ENCODE data around the gene CBX5. TPM values are rescaled to one million over a fixed set of nuclear protein-coding genes. Genes with fewer than 3 reads are reported as not detected.

The CBX5 gene
- total RNA-seq, 1 donor from 2014 or later, result 98.1 TPM

GRCh38 chr12:54257332-54257731, 22.6 kb downstream of the CBX5 start:
- Mint-ChIP-seq H3K4me1 (ENCODE audit: unreplicated experiment) (peaks cover 53% of the 10 kb centered on the region), H3K27me3 (ENCODE audit: unreplicated experiment) (no peaks in the 10 kb centered on the region), H3K9me3 (ENCODE audit: unreplicated experiment) (no peaks in the 10 kb centered on the region), H3K4me3 (ENCODE audit: unreplicated experiment) (peak overlapping the region; percentile 26), H3K27ac (ENCODE audit: unreplicated experiment) (peak overlapping the region; percentile 99), H3K36me3 (ENCODE audit: unreplicated experiment) (peaks cover 6% of the 10 kb centered on the region)
- DNase-seq (ENCODE audit: extremely low spot score, unreplicated experiment), result no peak
- TF ChIP-seq CTCF (IDR thresholded peaks at IDR 0.05), result no peak

- TF ChIP-seq CTCF (IDR thresholded peaks at IDR 0.05), result no peak
- Mint-ChIP-seq H3K27ac (ENCODE audit: unreplicated experiment) (no peak overlapping the region), H3K9me3 (ENCODE audit: unreplicated experiment) (no peaks in the 10 kb centered on the region), H3K36me3 (ENCODE audit: unreplicated experiment) (peaks cover 22% of the 10 kb centered on the region), H3K27me3 (ENCODE audit: unreplicated experiment) (no peaks in the 10 kb centered on the region), H3K4me3 (ENCODE audit: unreplicated experiment) (no peak overlapping the region), H3K4me1 (ENCODE audit: unreplicated experiment) (peaks cover 16% of the 10 kb centered on the region)
- DNase-seq (ENCODE audit: extremely low spot score, unreplicated experiment), result no peak
Observed at GRCh38 chr12:54253240-54253639, 26.7 kb downstream of the CBX5 start.

- no peak for DNase-seq (ENCODE audit: extremely low spot score, unreplicated experiment)
- TF ChIP-seq CTCF (IDR thresholded peaks at IDR 0.05), result peak; percentile 84
- Mint-ChIP-seq H3K4me1 (ENCODE audit: unreplicated experiment) (peaks cover 2% of the 10 kb centered on the region), H3K9me3 (ENCODE audit: unreplicated experiment) (no peaks in the 10 kb centered on the region), H3K36me3 (ENCODE audit: unreplicated experiment) (peaks cover 29% of the 10 kb centered on the region), H3K27me3 (ENCODE audit: unreplicated experiment) (no peaks in the 10 kb centered on the region), H3K27ac (ENCODE audit: unreplicated experiment) (peak overlapping the region; percentile 46), H3K4me3 (ENCODE audit: unreplicated experiment) (no peak overlapping the region)
Observed at GRCh38 chr12:54251667-54252284, 28.1 kb downstream of the CBX5 start.

GRCh38 chr12:54249489-54249888, 30.4 kb downstream of the CBX5 start:
- H3K27me3 Mint-ChIP-seq (ENCODE audit: unreplicated experiment), result no peaks in the 10 kb centered on the region
- H3K36me3 Mint-ChIP-seq (ENCODE audit: unreplicated experiment), result peaks cover 31% of the 10 kb centered on the region
- no peak overlapping the region for H3K4me3 Mint-ChIP-seq (ENCODE audit: unreplicated experiment)
- no peaks in the 10 kb centered on the region for H3K9me3 Mint-ChIP-seq (ENCODE audit: unreplicated experiment)
- no peak for TF ChIP-seq CTCF (IDR thresholded peaks at IDR 0.05)
- DNase-seq (ENCODE audit: extremely low spot score, unreplicated experiment), result no peak
- H3K27ac Mint-ChIP-seq (ENCODE audit: unreplicated experiment), result no peak overlapping the region
- H3K4me1 Mint-ChIP-seq (ENCODE audit: unreplicated experiment), result peaks cover 2% of the 10 kb centered on the region

GRCh38 chr12:54246011-54246641, 33.8 kb downstream of the CBX5 start:
- no peak for DNase-seq (ENCODE audit: extremely low spot score, unreplicated experiment)
- Mint-ChIP-seq H3K4me1 (ENCODE audit: unreplicated experiment) (no peaks in the 10 kb centered on the region), H3K9me3 (ENCODE audit: unreplicated experiment) (no peaks in the 10 kb centered on the region), H3K36me3 (ENCODE audit: unreplicated experiment) (peaks cover 31% of the 10 kb centered on the region), H3K27ac (ENCODE audit: unreplicated experiment) (no peak overlapping the region), H3K27me3 (ENCODE audit: unreplicated experiment) (no peaks in the 10 kb centered on the region), H3K4me3 (ENCODE audit: unreplicated experiment) (no peak overlapping the region)
- no peak for TF ChIP-seq CTCF (IDR thresholded peaks at IDR 0.05)

Data from osteocyte (in vitro differentiated cells).